ENCODE results near the gene GPR3. TPM values are rescaled to one million over a fixed set of nuclear protein-coding genes. Genes with fewer than 3 reads are reported as not detected.

GPR3 gene
- total RNA-seq (2014; rRNA removed; shearing (Covaris generic)) = 7.2 and 9.1 TPM in 2 replicates

DNA sequence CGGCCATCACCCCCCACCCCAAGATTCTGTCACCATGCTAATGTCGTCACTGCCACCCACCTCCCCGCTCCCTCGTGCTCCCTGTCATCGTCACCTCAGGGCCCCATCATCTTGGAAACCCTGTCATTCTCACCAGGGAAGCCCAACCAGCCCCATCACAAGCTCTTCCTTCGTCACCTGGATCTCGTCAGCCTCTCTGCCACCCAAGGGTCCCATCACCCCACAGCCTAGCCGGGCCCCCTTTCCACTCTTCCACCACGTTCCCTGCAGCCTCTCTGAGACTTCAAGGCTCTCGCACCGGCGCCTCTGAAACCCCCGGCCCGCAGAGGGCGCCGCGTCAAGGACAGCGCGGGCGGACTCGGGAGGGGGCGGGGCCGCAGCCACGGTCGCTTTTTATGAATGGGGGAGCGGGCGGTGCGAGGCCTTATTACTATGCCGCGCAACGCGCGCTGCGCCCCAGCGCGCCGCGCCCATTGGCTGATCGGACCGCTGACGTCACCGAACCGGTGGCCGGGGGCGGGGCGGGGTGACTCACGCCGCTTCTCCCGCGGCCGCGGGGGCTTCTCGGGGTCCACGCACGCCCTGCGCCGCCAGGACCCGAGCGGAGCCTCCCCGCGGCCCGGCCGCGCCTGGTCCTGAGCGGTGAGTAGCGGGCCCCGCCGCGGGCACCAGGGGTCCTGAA is at the start of gene GPR3:
Gene GPR3, plus strand, starts transcription at position 527 of the 682 bp plus-strand sequence. CDS start 1,177 bp downstream, outside the sequence.

DNA sequence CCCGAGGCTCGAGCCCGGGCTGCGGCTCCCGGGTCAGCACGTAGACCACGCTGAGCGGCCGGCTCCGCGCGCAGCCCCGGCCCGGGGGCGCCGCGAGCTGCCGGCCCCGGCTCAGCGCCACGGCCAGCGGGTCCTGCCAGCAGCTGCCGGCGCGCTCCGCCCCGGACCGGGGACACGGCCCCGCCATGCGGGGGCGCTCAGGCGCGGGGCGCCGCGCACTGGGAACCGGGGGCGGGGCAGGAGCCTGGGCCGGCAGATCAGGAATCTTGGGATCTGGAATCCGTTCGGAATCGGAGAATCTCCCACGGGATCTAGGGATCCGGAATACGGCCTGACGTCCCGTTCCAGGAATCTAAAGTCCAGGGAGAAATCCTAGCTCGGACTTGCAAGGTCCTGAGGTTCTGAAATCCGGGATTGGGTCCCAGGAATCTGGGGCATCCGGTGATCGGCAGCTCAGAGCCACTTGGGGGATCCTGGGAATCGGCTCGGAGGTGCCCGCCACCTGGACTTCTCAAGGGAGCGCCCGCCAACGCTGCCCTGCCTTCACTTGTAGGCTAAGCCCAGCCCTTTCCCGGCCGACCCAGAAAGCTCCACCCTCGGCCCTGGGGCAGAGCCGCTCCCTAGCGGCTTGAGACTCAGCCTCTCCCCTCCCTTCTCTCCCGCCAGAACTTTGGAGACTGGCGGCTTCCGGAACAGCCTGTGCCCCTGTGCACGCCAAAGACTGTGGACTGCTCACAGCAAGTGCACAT is 25.8 kb upstream of the GPR3 start, which contains the start of gene MAP3K6:
Gene MAP3K6, minus strand, starts transcription at position 551 of the 749 bp plus-strand sequence. Its CDS starts 364 bp downstream, at position 187.

DNA sequence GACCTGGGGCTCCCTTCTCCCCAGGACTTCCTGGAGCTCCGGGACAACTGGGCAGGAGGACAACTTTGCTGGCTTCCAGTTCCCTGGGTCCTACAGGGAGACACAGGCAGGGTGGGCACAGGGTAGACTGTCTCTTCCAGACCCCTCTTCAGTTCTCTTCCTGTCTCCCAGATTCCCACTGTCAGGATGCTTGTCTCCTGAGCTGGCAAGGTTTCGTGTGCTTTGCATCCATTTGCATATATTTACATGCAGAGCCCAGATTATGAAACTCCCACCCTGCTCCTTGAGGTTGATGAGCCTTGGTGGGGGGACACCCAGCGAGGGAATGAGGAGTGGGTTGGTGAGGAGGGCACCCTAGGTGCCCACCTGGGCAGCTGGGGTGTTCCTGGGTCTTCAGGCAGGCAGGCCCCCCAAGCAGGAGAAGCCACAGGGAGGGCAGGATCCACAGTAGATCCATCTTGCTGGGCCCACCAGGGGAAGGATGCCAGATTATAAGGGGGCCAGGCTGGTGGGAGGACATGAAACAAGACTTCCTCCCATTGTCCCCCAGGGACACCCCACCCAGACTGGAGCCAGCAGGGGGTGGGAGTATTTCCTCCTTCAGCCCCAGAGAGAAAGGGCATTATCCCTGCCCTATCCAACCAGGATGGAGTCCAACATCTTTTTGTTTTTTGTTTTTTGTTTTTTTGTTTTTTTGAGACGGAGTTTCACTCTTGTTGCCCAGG is 17.9 kb upstream of the GPR3 start, which contains the start of gene FCN3:
Gene FCN3, minus strand, starts transcription at position 463 of the 725 bp plus-strand sequence. Its CDS starts 6 bp downstream, at position 457.

DNA sequence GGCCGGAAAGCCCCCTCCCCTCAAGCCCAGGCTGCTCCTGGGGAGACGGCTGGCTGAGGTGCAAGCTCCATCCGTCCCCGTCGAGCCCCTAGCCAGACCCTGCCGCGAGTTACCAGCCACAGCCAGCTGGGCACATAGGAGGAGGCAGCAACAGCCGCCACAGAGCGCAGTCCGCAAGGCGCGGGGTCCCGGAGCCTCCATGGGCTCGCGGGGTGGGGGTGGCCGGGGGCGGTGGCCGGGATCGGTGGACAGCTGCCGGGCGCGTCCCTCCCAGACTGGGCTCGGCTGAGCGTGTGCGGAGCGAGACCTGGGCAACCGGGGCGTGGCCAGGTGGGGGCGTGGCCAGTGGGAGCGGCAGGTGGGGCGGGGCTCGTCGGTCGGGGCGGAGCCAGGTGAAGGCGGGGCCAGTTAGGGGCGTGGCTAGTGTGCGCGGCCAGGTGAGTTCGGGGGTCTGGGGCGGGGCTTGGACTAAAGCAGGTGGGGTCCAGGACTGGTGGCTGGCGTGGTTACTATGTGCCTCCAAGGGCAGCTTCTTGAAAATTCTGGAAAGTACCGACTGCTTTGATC is 9.3 kb upstream of the GPR3 start, which contains the start of gene CD164L2:
Gene CD164L2, minus strand, starts transcription at position 295 of the 567 bp plus-strand sequence. Its CDS starts 94 bp downstream, at position 201.

Other genes starting within 250 kb of the GPR3 start
- 4.6 and 7.7 TPM in 2 replicates for gene SLC9A1, start 237.5 kb upstream of the GPR3 start, total RNA-seq (2014; rRNA removed; shearing (Covaris generic))
- 17.9 and 18.5 TPM in 2 replicates for gene WDTC1, start 158.0 kb upstream of the GPR3 start, total RNA-seq (2014; rRNA removed; shearing (Covaris generic))
- 43.9 and 45.3 TPM in 2 replicates for gene TMEM222, start 70.5 kb upstream of the GPR3 start, total RNA-seq (2014; rRNA removed; shearing (Covaris generic))
- gene SYTL1, start 50.6 kb upstream of the GPR3 start, total RNA-seq (2014; rRNA removed; shearing (Covaris generic)) = 3.1 and 4.5 TPM in 2 replicates
- 22.8 and 26.2 TPM in 2 replicates for gene MAP3K6, start 25.7 kb upstream of the GPR3 start, total RNA-seq (2014; rRNA removed; shearing (Covaris generic))
- not detected in 2 replicates for gene FCN3, start 17.8 kb upstream of the GPR3 start, total RNA-seq (2014; rRNA removed; shearing (Covaris generic))
- not detected in 2 replicates for gene CD164L2, start 9.3 kb upstream of the GPR3 start, total RNA-seq (2014; rRNA removed; shearing (Covaris generic))
- 19.0 and 21.6 TPM in 2 replicates for gene WASF2, start 97.5 kb downstream of the GPR3 start, total RNA-seq (2014; rRNA removed; shearing (Covaris generic))
- gene AHDC1, start 211.5 kb downstream of the GPR3 start, total RNA-seq (2014; rRNA removed; shearing (Covaris generic)) = 9.5 and 10.8 TPM in 2 replicates
- gene FGR, start 242.6 kb downstream of the GPR3 start, total RNA-seq (2014; rRNA removed; shearing (Covaris generic)) = 0.05 TPM in 1 of 2 replicates, not detected in the other